Smooth muscle cell (in vitro differentiated cells): ENCODE data around the gene NEURL2. TPM values are rescaled to one million over a fixed set of nuclear protein-coding genes. Genes with fewer than 3 reads are reported as not detected.

Source experiments
- polyA plus RNA-seq: library from polyadenylated mRNA; unstranded; fragments of >200 nt; fragmentation: Nextera tagmentation; extraction: Ambion mirVana; gene quantifications from 2 replicates; pipeline ENCODE4 v1.2.1, GENCODE V29; 2016
- total RNA-seq: library from RNA; depleted of rRNA; stranded (reverse); fragments of >200 nt; gene quantifications from 2 replicates; pipeline ENCODE4 v1.2.3, GENCODE V29; 2014

Gene NEURL2
- total and polyA plus RNA-seq, 2 experiments from 2014 or later, result 0.31 to 3.7 TPM

Other genes starting within 250 kb of the NEURL2 start
- gene WFDC11, start 221.0 kb downstream of the NEURL2 start, total RNA-seq, result not detected in 2 replicates
- gene WFDC11, start 221.0 kb downstream of the NEURL2 start, polyA plus RNA-seq, result not detected in 2 replicates
- gene WFDC13, start 189.2 kb downstream of the NEURL2 start, total RNA-seq, result not detected in 2 replicates
- gene WFDC13, start 189.2 kb downstream of the NEURL2 start, polyA plus RNA-seq, result not detected in 2 replicates
- gene WFDC10B, start 186.2 kb downstream of the NEURL2 start, total RNA-seq, result not detected in 2 replicates
- 0.31 TPM in 1 of 2 replicates, not detected in the other for gene WFDC10B, start 186.2 kb downstream of the NEURL2 start, polyA plus RNA-seq
- not detected in 2 replicates for gene SPINT4, start 168.9 kb downstream of the NEURL2 start, total RNA-seq
- gene SPINT4, start 168.9 kb downstream of the NEURL2 start, polyA plus RNA-seq, result not detected in 2 replicates
- gene WFDC3, start 99.3 kb downstream of the NEURL2 start, total RNA-seq, result not detected in 2 replicates
- 0.64 TPM in 1 of 2 replicates, not detected in the other for gene WFDC3, start 99.3 kb downstream of the NEURL2 start, polyA plus RNA-seq
- gene DNTTIP1, start 99.3 kb downstream of the NEURL2 start, total RNA-seq, result 15.3 and 19.4 TPM in 2 replicates
- 52.6 and 55.4 TPM in 2 replicates for gene DNTTIP1, start 99.3 kb downstream of the NEURL2 start, polyA plus RNA-seq
- 25.8 and 35.1 TPM in 2 replicates for gene UBE2C, start 78.6 kb downstream of the NEURL2 start, total RNA-seq
- 61.2 and 66.5 TPM in 2 replicates for gene UBE2C, start 78.6 kb downstream of the NEURL2 start, polyA plus RNA-seq
- gene TNNC2, start 63.9 kb downstream of the NEURL2 start, total RNA-seq, result 1.7 TPM in 1 of 2 replicates, not detected in the other
- gene TNNC2, start 63.9 kb downstream of the NEURL2 start, polyA plus RNA-seq, result 0.78 and 1.2 TPM in 2 replicates
- 10.9 and 14.7 TPM in 2 replicates for gene SNX21, start 57.4 kb downstream of the NEURL2 start, total RNA-seq
- gene SNX21, start 57.4 kb downstream of the NEURL2 start, polyA plus RNA-seq, result 14.4 and 17.8 TPM in 2 replicates
- gene ACOT8, start 33.8 kb downstream of the NEURL2 start, total RNA-seq, result 30.2 and 31.9 TPM in 2 replicates
- gene ACOT8, start 33.8 kb downstream of the NEURL2 start, polyA plus RNA-seq, result 32.6 and 43.8 TPM in 2 replicates
- gene ZSWIM3, start 33.6 kb downstream of the NEURL2 start, total RNA-seq, result 4.9 and 6.5 TPM in 2 replicates
- gene ZSWIM3, start 33.6 kb downstream of the NEURL2 start, polyA plus RNA-seq, result 1.4 and 2.1 TPM in 2 replicates
- 10.5 and 12.2 TPM in 2 replicates for gene ZSWIM1, start 10.0 kb downstream of the NEURL2 start, total RNA-seq
- 5.7 and 6.7 TPM in 2 replicates for gene ZSWIM1, start 10.0 kb downstream of the NEURL2 start, polyA plus RNA-seq
- gene SPATA25, start 3.6 kb downstream of the NEURL2 start, total RNA-seq, result 0.54 and 1.2 TPM in 2 replicates
- gene SPATA25, start 3.6 kb downstream of the NEURL2 start, polyA plus RNA-seq, result 0.43 TPM in 1 of 2 replicates, not detected in the other
- 74.8 and 79.7 TPM in 2 replicates for gene CTSA, start 127 bp upstream of the NEURL2 start, total RNA-seq
- 132 and 138 TPM in 2 replicates for gene CTSA, start 127 bp upstream of the NEURL2 start, polyA plus RNA-seq
- 81.0 and 93.3 TPM in 2 replicates for gene PLTP, start 20.9 kb upstream of the NEURL2 start, total RNA-seq
- 197 and 262 TPM in 2 replicates for gene PLTP, start 20.9 kb upstream of the NEURL2 start, polyA plus RNA-seq
- gene PCIF1, start 43.5 kb upstream of the NEURL2 start, total RNA-seq, result 13.5 and 15.4 TPM in 2 replicates
- 37.2 and 38.9 TPM in 2 replicates for gene PCIF1, start 43.5 kb upstream of the NEURL2 start, polyA plus RNA-seq
- 11.2 and 11.6 TPM in 2 replicates for gene ZNF335, start 81.0 kb upstream of the NEURL2 start, total RNA-seq
- 14.2 and 20.7 TPM in 2 replicates for gene ZNF335, start 81.0 kb upstream of the NEURL2 start, polyA plus RNA-seq
- gene MMP9, start 117.7 kb upstream of the NEURL2 start, total RNA-seq, result 4.9 and 6.3 TPM in 2 replicates
- gene MMP9, start 117.7 kb upstream of the NEURL2 start, polyA plus RNA-seq, result 5.9 and 27.2 TPM in 2 replicates
- gene SLC12A5, start 138.0 kb upstream of the NEURL2 start, total RNA-seq, result 0.09 and 0.40 TPM in 2 replicates
- gene SLC12A5, start 138.0 kb upstream of the NEURL2 start, polyA plus RNA-seq, result 1.2 and 1.3 TPM in 2 replicates
- 9.5 and 11.4 TPM in 2 replicates for gene NCOA5, start 198.8 kb upstream of the NEURL2 start, total RNA-seq
- 8.3 and 10.5 TPM in 2 replicates for gene NCOA5, start 198.8 kb upstream of the NEURL2 start, polyA plus RNA-seq
- gene CD40, start 227.1 kb upstream of the NEURL2 start, total RNA-seq, result 13.8 and 14.5 TPM in 2 replicates
- 25.1 and 27.4 TPM in 2 replicates for gene CD40, start 227.1 kb upstream of the NEURL2 start, polyA plus RNA-seq